IMR-90 (cell line): ENCODE data around the gene CHRNA10. TPM values are rescaled to one million over a fixed set of nuclear protein-coding genes. Genes with fewer than 3 reads are reported as not detected.

Source experiments
- ATAC-seq: fragments of 200-7000 bp; cut with Tn5 transposase; 2 replicates; pipeline ENCODE4 v1.9.1; 2020; ENCODE audit warnings: low read depth, mild to moderate bottlenecking, moderate library complexity
- BruUV-seq: library from RNA; stranded (reverse); fragments of 400-500 nt; replicated peaks from 2 replicates; lab custom pipeline; 2021; lab: Mats Ljungman, UMichigan
- CTCF ChIA-PET: fragments of 300-600 bp; formaldehyde crosslinking; extraction: SDS; loops from one replicate; lab custom pipeline; 2021; ENCODE audit warnings: antibody characterized with exemption; lab: Yijun Ruan, JAX
- POLR2A ChIA-PET: fragments of 300-600 bp; sonication (Branson Sonifier 250); formaldehyde crosslinking; loops from one replicate; lab custom pipeline; 2022; ENCODE audit warnings: antibody characterized with exemption; ENCODE audit not compliant: unreplicated experiment; lab: Charles Lee
- DNase-seq: peaks from one replicate; pipeline ENCODE4 v3.0.0; 2013
- H2AFZ ChIP-seq: replicated peaks from 2 replicates; pipeline ENCODE3; 2013; ENCODE audit warnings: low read length, mild to moderate bottlenecking; ENCODE audit not compliant: poor library complexity
- H2AK5ac ChIP-seq: 2 replicates; pipeline ENCODE4 v1.6.1; 2013; ENCODE audit warnings: low read depth, low read length, inconsistent platforms
- H2AK9ac ChIP-seq: replicated peaks from 2 replicates; pipeline ENCODE3; 2013; ENCODE audit warnings: mild to moderate bottlenecking, low read depth, low read length, moderate library complexity; ENCODE audit not compliant: poor library complexity
- H2BK120ac ChIP-seq: 2 replicates; pipeline ENCODE4 v1.6.1; 2013; ENCODE audit warnings: low read depth, low read length, inconsistent platforms
- H2BK15ac ChIP-seq: 3 replicates; pipeline ENCODE4 v1.6.1; 2013; ENCODE audit warnings: low read depth, low read length, inconsistent platforms
- H2BK20ac ChIP-seq: 2 replicates; pipeline ENCODE4 v1.6.1; 2013; ENCODE audit warnings: low read depth, mild to moderate bottlenecking, inconsistent platforms, low read length, moderate library complexity
- H2BK5ac ChIP-seq: 2 replicates; pipeline ENCODE4 v1.6.1; 2013; ENCODE audit warnings: mild to moderate bottlenecking, low read depth, low read length, inconsistent platforms; ENCODE audit not compliant: poor library complexity, severe bottlenecking
- H3K14ac ChIP-seq: replicated peaks from 2 replicates; pipeline ENCODE4 v1.6.1; 2013; ENCODE audit warnings: low read depth, low read length, inconsistent platforms
- H3K18ac ChIP-seq: 2 replicates; pipeline ENCODE4 v1.6.1; 2013; ENCODE audit warnings: low read depth, low read length, control low read depth
- H3K23ac ChIP-seq: 2 replicates; pipeline ENCODE4 v1.6.1; 2013; ENCODE audit warnings: low read depth, low read length, inconsistent platforms
- H3K27ac ChIP-seq: 2 replicates; pipeline ENCODE4 v1.5.1; 2013; ENCODE audit warnings: mild to moderate bottlenecking, control low read depth, low read length; ENCODE audit not compliant: insufficient read depth
- H3K27me3 ChIP-seq: 2 replicates; pipeline ENCODE4 v1.6.1; 2013; ENCODE audit warnings: low read length; ENCODE audit not compliant: control insufficient read depth, insufficient read depth
- H3K36me3 ChIP-seq: 2 replicates; pipeline ENCODE4 v1.6.1; 2013; ENCODE audit warnings: low read length, mixed read lengths; ENCODE audit not compliant: control insufficient read depth, insufficient read depth
- H3K4ac ChIP-seq: 2 replicates; pipeline ENCODE4 v1.6.1; 2013; ENCODE audit warnings: low read depth, low read length, inconsistent platforms
- H3K4me1 ChIP-seq: 2 replicates; pipeline ENCODE4 v1.6.1; 2013; ENCODE audit warnings: low read length, mixed read lengths; ENCODE audit not compliant: control insufficient read depth, insufficient read depth
- H3K4me2 ChIP-seq: 2 replicates; pipeline ENCODE4 v1.6.1; 2013; ENCODE audit warnings: low read depth, mild to moderate bottlenecking, control low read depth, low read length, moderate library complexity
- H3K4me3 ChIP-seq: 2 replicates; pipeline ENCODE4 v1.5.1; 2013; ENCODE audit warnings: low read depth, mild to moderate bottlenecking, control low read depth, low read length, moderate library complexity; ENCODE audit not compliant: insufficient read depth
- H3K56ac ChIP-seq: 2 replicates; pipeline ENCODE4 v1.6.1; 2013; ENCODE audit warnings: low read length, inconsistent platforms; ENCODE audit not compliant: insufficient read depth; ENCODE audit errors: extremely low read depth
- H3K79me1 ChIP-seq, 2 experiments: 2 replicates each; pipeline ENCODE4 v1.6.1; 2013; ENCODE audit warnings: low read length in 2 of 2, inconsistent platforms in 1 of 2, low read depth in 1 of 2
- H3K9ac ChIP-seq: 2 replicates; pipeline ENCODE4 v1.6.1; 2013; ENCODE audit warnings: low read depth, low read length, control low read depth
- H3K9me1 ChIP-seq: 2 replicates; pipeline ENCODE4 v1.6.1; 2013; ENCODE audit warnings: low read length, inconsistent platforms; ENCODE audit not compliant: insufficient read depth
- H3K9me3 ChIP-seq: 2 replicates; pipeline ENCODE4 v1.6.1; 2013; ENCODE audit warnings: low read length; ENCODE audit not compliant: control insufficient read depth, insufficient read depth
- H4K20me1 ChIP-seq: 2 replicates; pipeline ENCODE4 v1.6.1; 2013; ENCODE audit warnings: low read length, inconsistent platforms; ENCODE audit not compliant: insufficient read depth
- H4K5ac ChIP-seq: 2 replicates; pipeline ENCODE4 v1.6.1; 2013; ENCODE audit warnings: mild to moderate bottlenecking, low read depth, low read length, control low read depth
- H4K8ac ChIP-seq, 2 experiments: 2 replicates each; pipeline ENCODE4 v1.6.1; 2013; ENCODE audit warnings: low read depth in 2 of 2, low read length in 2 of 2, control low read depth in 1 of 2, inconsistent platforms in 1 of 2
- H4K91ac ChIP-seq: 2 replicates; pipeline ENCODE4 v1.6.1; 2013; ENCODE audit warnings: low read depth, low read length, inconsistent platforms; ENCODE audit not compliant: insufficient read depth
- BHLHE40 ChIP-seq: fragments of 150-350 bp; IDR thresholded peaks from 2 replicates; pipeline ENCODE4 v1.6.1; 2016; ENCODE audit warnings: mild to moderate bottlenecking, low read depth, low read length
- MAZ ChIP-seq: IDR thresholded peaks from 2 replicates; pipeline ENCODE4 v1.6.1; 2012; ENCODE audit warnings: low read depth, mild to moderate bottlenecking, low read length, improper control_type of control experiment, moderate library complexity, borderline replicate concordance
- NFE2L2 ChIP-seq: fragments of 150-350 bp; IDR thresholded peaks from 2 replicates; pipeline ENCODE4 v1.6.1; 2016; ENCODE audit warnings: low read depth, mild to moderate bottlenecking, low read length
- POLR2A ChIP-seq: IDR thresholded peaks from 2 replicates; pipeline ENCODE4 v1.6.1; 2012; ENCODE audit warnings: mild to moderate bottlenecking, low read depth, low read length
- RAD21 ChIP-seq: IDR thresholded peaks from 2 replicates; pipeline ENCODE4 v1.6.1; 2012; ENCODE audit warnings: low read length, improper control_type of control experiment
- RCOR1 ChIP-seq: IDR thresholded peaks from 2 replicates; pipeline ENCODE4 v1.6.1; 2012; ENCODE audit warnings: mild to moderate bottlenecking, low read length, improper control_type of control experiment; ENCODE audit not compliant: insufficient replicate concordance
- WGBS, 2 experiments: methylation state at CpG; one replicate each; pipeline versions ENCODE4 v1.1.5 to v1.1.7; 2013; ENCODE audit warnings: missing lambda C conversion rate in 2 of 2; ENCODE audit not compliant: insufficient read length in 1 of 2; ENCODE audit errors: extremely low coverage in 2 of 2; 5-methylcytosine and 5-hydroxymethylcytosine counted together
- dilution Hi-C: fragments of 300-500 bp; cut with HindIII; formaldehyde crosslinking; loops from one replicate; pipeline ENCODE4 v1.14.3; 2018; ENCODE audit warnings: low sequenced_read_pairs; ENCODE audit not compliant: unreplicated experiment
- in situ Hi-C: fragments of 300-500 bp; cut with MboI; formaldehyde crosslinking; loops from 3 replicates; pipeline ENCODE4 v1.14.3; 2019; ENCODE audit warnings: low sequenced_read_pairs, inconsistent platforms, mixed read lengths
- intact Hi-C: fragments of 100-400 bp; cut with micrococcal nuclease; formaldehyde crosslinking; loops from 2 replicates; pipeline ENCODE4 v1.10.0; 2022
- polyA plus RNA-seq, 3 experiments: library from polyadenylated mRNA; depleted of rRNA; stranded (reverse); fragments of >200 nt; gene quantifications; 2 replicates each; pipeline ENCODE4 v1.2.3, GENCODE V29; 2012; ENCODE audit warnings: low replicate concordance in 1 of 3
- total RNA-seq: library from RNA; depleted of rRNA; stranded (reverse); fragments of >200 nt; gene quantifications from 2 replicates; pipeline ENCODE4 v1.2.3, GENCODE V29; 2012

Gene CHRNA10
- total and polyA plus RNA-seq, 2 of the 4 experiments (the other 2 are of a cell fraction) = 0.36 to 0.79 TPM

DNA sequence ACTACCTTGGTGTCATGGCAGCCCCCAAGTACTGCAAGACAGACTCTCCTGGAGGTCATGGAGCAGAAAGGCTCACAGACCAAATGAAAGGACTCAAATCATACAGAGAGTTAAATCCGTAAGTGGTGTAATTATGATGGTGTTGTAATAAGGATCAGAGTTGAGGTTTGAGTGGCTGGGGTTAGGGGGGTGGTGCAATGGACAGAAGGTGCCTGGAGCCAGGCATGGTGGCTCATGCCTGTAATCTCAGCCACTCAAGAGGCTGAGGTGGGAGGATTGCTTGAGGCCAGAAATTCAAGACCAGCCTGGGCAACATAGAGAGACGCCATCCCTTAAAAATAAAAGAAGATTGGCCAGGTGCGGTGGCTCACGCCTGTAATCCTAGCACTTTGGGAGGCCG, 48.1 kb downstream of the CHRNA10 start:
- Histone ChIP-seq H3K14ac (no peak overlapping the region), H3K27ac (no peak overlapping the region), H2AFZ (no peak overlapping the region), H4K91ac (no peak overlapping the region), H3K4me3 (no peak overlapping the region), H3K27me3 (peaks cover 19% of the 10 kb centered on the region), H3K56ac (no peak overlapping the region), H2BK20ac (no peak overlapping the region), H3K79me1 (no peaks in the 10 kb centered on the region), H2BK120ac (no peak overlapping the region), H3K9me1 (no peaks in the 10 kb centered on the region), H3K4me2 (no peak overlapping the region), H4K20me1 (no peaks in the 10 kb centered on the region), H3K9me3 (no peaks in the 10 kb centered on the region), H4K5ac (no peak overlapping the region), H2BK15ac (no peak overlapping the region), H2AK9ac (no peak overlapping the region), H3K36me3 (no peaks in the 10 kb centered on the region), H2BK5ac (no peak overlapping the region), H2AK5ac (no peak overlapping the region), H3K4ac (no peak overlapping the region), H3K9ac (no peak overlapping the region), H3K4me1 (no peaks in the 10 kb centered on the region), H4K8ac (no peak overlapping the region), H3K23ac (no peak overlapping the region), H3K18ac (no peak overlapping the region)
- in situ Hi-C loops = no loop called here
- dilution Hi-C loops = no loop called here
- WGBS, 2 experiments = 67% methylated on average over 1 of the region's 5 CpGs; no CpG with 5 or more reads in 1 of the 2 experiments
- TF ChIP-seq RCOR1 = no peak
- TF ChIP-seq BHLHE40 = no peak
- no peak for TF ChIP-seq RAD21
- TF ChIP-seq POLR2A = no peak
- no peak for TF ChIP-seq MAZ
- no peak for TF ChIP-seq NFE2L2
- ChIA-PET CTCF (no interaction called here), POLR2A (no interaction called here)
- no peak for DNase-seq
- no TSS peak for BruUV-seq
- no peak for ATAC-seq
- intact Hi-C loops = no loop called here
